IMR-90 (cell line): ENCODE results near the gene TTC21B. TPM values are rescaled to one million over a fixed set of nuclear protein-coding genes. Genes with fewer than 3 reads are reported as not detected.

ENCODE experiments used
- ATAC-seq: fragments of 200-7000 bp; cut with Tn5 transposase; 2 replicates; pipeline ENCODE4 v1.9.1; 2020; ENCODE audit warnings: low read depth, mild to moderate bottlenecking, moderate library complexity
- BruUV-seq: library from RNA; stranded (reverse); fragments of 400-500 nt; replicated peaks from 2 replicates; lab custom pipeline; 2021; lab: Mats Ljungman, UMichigan
- CTCF ChIA-PET: fragments of 300-600 bp; formaldehyde crosslinking; extraction: SDS; loops from one replicate; lab custom pipeline; 2021; ENCODE audit warnings: antibody characterized with exemption; lab: Yijun Ruan, JAX
- POLR2A ChIA-PET: fragments of 300-600 bp; sonication (Branson Sonifier 250); formaldehyde crosslinking; loops from one replicate; lab custom pipeline; 2022; ENCODE audit warnings: antibody characterized with exemption; ENCODE audit not compliant: unreplicated experiment; lab: Charles Lee
- DNase-seq: peaks from one replicate; pipeline ENCODE4 v3.0.0; 2013
- H2AFZ ChIP-seq: replicated peaks from 2 replicates; pipeline ENCODE3; 2013; ENCODE audit warnings: low read length, mild to moderate bottlenecking; ENCODE audit not compliant: poor library complexity
- H2AK5ac ChIP-seq: 2 replicates; pipeline ENCODE4 v1.6.1; 2013; ENCODE audit warnings: low read depth, low read length, inconsistent platforms
- H2AK9ac ChIP-seq: replicated peaks from 2 replicates; pipeline ENCODE3; 2013; ENCODE audit warnings: mild to moderate bottlenecking, low read depth, low read length, moderate library complexity; ENCODE audit not compliant: poor library complexity
- H2BK120ac ChIP-seq: 2 replicates; pipeline ENCODE4 v1.6.1; 2013; ENCODE audit warnings: low read depth, low read length, inconsistent platforms
- H2BK15ac ChIP-seq: 3 replicates; pipeline ENCODE4 v1.6.1; 2013; ENCODE audit warnings: low read depth, low read length, inconsistent platforms
- H2BK20ac ChIP-seq: 2 replicates; pipeline ENCODE4 v1.6.1; 2013; ENCODE audit warnings: low read depth, mild to moderate bottlenecking, inconsistent platforms, low read length, moderate library complexity
- H2BK5ac ChIP-seq: 2 replicates; pipeline ENCODE4 v1.6.1; 2013; ENCODE audit warnings: mild to moderate bottlenecking, low read depth, low read length, inconsistent platforms; ENCODE audit not compliant: poor library complexity, severe bottlenecking
- H3K14ac ChIP-seq: replicated peaks from 2 replicates; pipeline ENCODE4 v1.6.1; 2013; ENCODE audit warnings: low read depth, low read length, inconsistent platforms
- H3K18ac ChIP-seq: 2 replicates; pipeline ENCODE4 v1.6.1; 2013; ENCODE audit warnings: low read depth, low read length, control low read depth
- H3K23ac ChIP-seq: 2 replicates; pipeline ENCODE4 v1.6.1; 2013; ENCODE audit warnings: low read depth, low read length, inconsistent platforms
- H3K27ac ChIP-seq: 2 replicates; pipeline ENCODE4 v1.5.1; 2013; ENCODE audit warnings: mild to moderate bottlenecking, control low read depth, low read length; ENCODE audit not compliant: insufficient read depth
- H3K27me3 ChIP-seq: 2 replicates; pipeline ENCODE4 v1.6.1; 2013; ENCODE audit warnings: low read length; ENCODE audit not compliant: control insufficient read depth, insufficient read depth
- H3K36me3 ChIP-seq: 2 replicates; pipeline ENCODE4 v1.6.1; 2013; ENCODE audit warnings: low read length, mixed read lengths; ENCODE audit not compliant: control insufficient read depth, insufficient read depth
- H3K4ac ChIP-seq: 2 replicates; pipeline ENCODE4 v1.6.1; 2013; ENCODE audit warnings: low read depth, low read length, inconsistent platforms
- H3K4me1 ChIP-seq: 2 replicates; pipeline ENCODE4 v1.6.1; 2013; ENCODE audit warnings: low read length, mixed read lengths; ENCODE audit not compliant: control insufficient read depth, insufficient read depth
- H3K4me2 ChIP-seq: 2 replicates; pipeline ENCODE4 v1.6.1; 2013; ENCODE audit warnings: low read depth, mild to moderate bottlenecking, control low read depth, low read length, moderate library complexity
- H3K4me3 ChIP-seq: 2 replicates; pipeline ENCODE4 v1.5.1; 2013; ENCODE audit warnings: low read depth, mild to moderate bottlenecking, control low read depth, low read length, moderate library complexity; ENCODE audit not compliant: insufficient read depth
- H3K56ac ChIP-seq: 2 replicates; pipeline ENCODE4 v1.6.1; 2013; ENCODE audit warnings: low read length, inconsistent platforms; ENCODE audit not compliant: insufficient read depth; ENCODE audit errors: extremely low read depth
- H3K79me1 ChIP-seq, 2 experiments: 2 replicates each; pipeline ENCODE4 v1.6.1; 2013; ENCODE audit warnings: low read length in 2 of 2, inconsistent platforms in 1 of 2, low read depth in 1 of 2
- H3K9ac ChIP-seq: 2 replicates; pipeline ENCODE4 v1.6.1; 2013; ENCODE audit warnings: low read depth, low read length, control low read depth
- H3K9me1 ChIP-seq: 2 replicates; pipeline ENCODE4 v1.6.1; 2013; ENCODE audit warnings: low read length, inconsistent platforms; ENCODE audit not compliant: insufficient read depth
- H3K9me3 ChIP-seq: 2 replicates; pipeline ENCODE4 v1.6.1; 2013; ENCODE audit warnings: low read length; ENCODE audit not compliant: control insufficient read depth, insufficient read depth
- H4K20me1 ChIP-seq: 2 replicates; pipeline ENCODE4 v1.6.1; 2013; ENCODE audit warnings: low read length, inconsistent platforms; ENCODE audit not compliant: insufficient read depth
- H4K5ac ChIP-seq: 2 replicates; pipeline ENCODE4 v1.6.1; 2013; ENCODE audit warnings: mild to moderate bottlenecking, low read depth, low read length, control low read depth
- H4K8ac ChIP-seq, 2 experiments: 2 replicates each; pipeline ENCODE4 v1.6.1; 2013; ENCODE audit warnings: low read depth in 2 of 2, low read length in 2 of 2, control low read depth in 1 of 2, inconsistent platforms in 1 of 2
- H4K91ac ChIP-seq: 2 replicates; pipeline ENCODE4 v1.6.1; 2013; ENCODE audit warnings: low read depth, low read length, inconsistent platforms; ENCODE audit not compliant: insufficient read depth
- BHLHE40 ChIP-seq: fragments of 150-350 bp; IDR thresholded peaks from 2 replicates; pipeline ENCODE4 v1.6.1; 2016; ENCODE audit warnings: mild to moderate bottlenecking, low read depth, low read length
- CEBPB ChIP-seq: IDR thresholded peaks from 2 replicates; pipeline ENCODE4 v1.6.1; 2012; ENCODE audit warnings: low read depth, low read length, improper control_type of control experiment
- CHD1 ChIP-seq: IDR thresholded peaks from 2 replicates; pipeline ENCODE4 v1.6.1; 2012; ENCODE audit warnings: low read depth, low read length, improper control_type of control experiment
- CTCF ChIP-seq: conservative IDR thresholded peaks from 2 replicates; pipeline ENCODE4 v1.5.1; 2012; ENCODE audit warnings: mild to moderate bottlenecking, low read depth, low read length, improper control_type of control experiment
- ELK1 ChIP-seq: fragments of 150-350 bp; IDR thresholded peaks from 2 replicates; pipeline ENCODE4 v1.6.1; 2016; ENCODE audit warnings: low read depth, mild to moderate bottlenecking, low read length, moderate library complexity, borderline replicate concordance
- FOS ChIP-seq: fragments of 150-350 bp; IDR thresholded peaks from 2 replicates; pipeline ENCODE4 v1.6.1; 2016; ENCODE audit warnings: low read depth, low read length
- MAFK ChIP-seq: IDR thresholded peaks from 2 replicates; pipeline ENCODE4 v1.6.1; 2012; ENCODE audit warnings: low read depth, low read length, improper control_type of control experiment
- MAZ ChIP-seq: IDR thresholded peaks from 2 replicates; pipeline ENCODE4 v1.6.1; 2012; ENCODE audit warnings: low read depth, mild to moderate bottlenecking, low read length, improper control_type of control experiment, moderate library complexity, borderline replicate concordance
- MXI1 ChIP-seq: IDR thresholded peaks from 2 replicates; pipeline ENCODE4 v1.6.1; 2012; ENCODE audit warnings: low read depth, mild to moderate bottlenecking, low read length, moderate library complexity, borderline replicate concordance
- NFE2L2 ChIP-seq: fragments of 150-350 bp; IDR thresholded peaks from 2 replicates; pipeline ENCODE4 v1.6.1; 2016; ENCODE audit warnings: low read depth, mild to moderate bottlenecking, low read length
- POLR2A ChIP-seq: IDR thresholded peaks from 2 replicates; pipeline ENCODE4 v1.6.1; 2012; ENCODE audit warnings: mild to moderate bottlenecking, low read depth, low read length
- RAD21 ChIP-seq: IDR thresholded peaks from 2 replicates; pipeline ENCODE4 v1.6.1; 2012; ENCODE audit warnings: low read length, improper control_type of control experiment
- RCOR1 ChIP-seq: IDR thresholded peaks from 2 replicates; pipeline ENCODE4 v1.6.1; 2012; ENCODE audit warnings: mild to moderate bottlenecking, low read length, improper control_type of control experiment; ENCODE audit not compliant: insufficient replicate concordance
- RFX5 ChIP-seq: IDR thresholded peaks from 2 replicates; pipeline ENCODE4 v1.8.0; 2012; ENCODE audit warnings: low read depth, mild to moderate bottlenecking, low read length, moderate library complexity
- SMC3 ChIP-seq: fragments of 150-350 bp; IDR thresholded peaks from 2 replicates; pipeline ENCODE4 v1.6.1; 2016; ENCODE audit warnings: low read depth, mild to moderate bottlenecking, antibody characterized with exemption, low read length, moderate library complexity
- USF2 ChIP-seq: fragments of 150-350 bp; IDR thresholded peaks from 2 replicates; pipeline ENCODE4 v1.6.1; 2017; ENCODE audit warnings: mild to moderate bottlenecking, antibody characterized with exemption, low read length, low read depth
- WGBS, 2 experiments: methylation state at CpG; one replicate each; pipeline versions ENCODE4 v1.1.5 to v1.1.7; 2013; ENCODE audit warnings: missing lambda C conversion rate in 2 of 2; ENCODE audit not compliant: insufficient read length in 1 of 2; ENCODE audit errors: extremely low coverage in 2 of 2; 5-methylcytosine and 5-hydroxymethylcytosine counted together
- dilution Hi-C: fragments of 300-500 bp; cut with HindIII; formaldehyde crosslinking; loops from one replicate; pipeline ENCODE4 v1.14.3; 2018; ENCODE audit warnings: low sequenced_read_pairs; ENCODE audit not compliant: unreplicated experiment
- in situ Hi-C: fragments of 300-500 bp; cut with MboI; formaldehyde crosslinking; loops from 3 replicates; pipeline ENCODE4 v1.14.3; 2019; ENCODE audit warnings: low sequenced_read_pairs, inconsistent platforms, mixed read lengths
- intact Hi-C: fragments of 100-400 bp; cut with micrococcal nuclease; formaldehyde crosslinking; loops from 2 replicates; pipeline ENCODE4 v1.10.0; 2022
- polyA plus RNA-seq, 3 experiments: library from polyadenylated mRNA; depleted of rRNA; stranded (reverse); fragments of >200 nt; gene quantifications; 2 replicates each; pipeline ENCODE4 v1.2.3, GENCODE V29; 2012; ENCODE audit warnings: low replicate concordance in 1 of 3
- total RNA-seq: library from RNA; depleted of rRNA; stranded (reverse); fragments of >200 nt; gene quantifications from 2 replicates; pipeline ENCODE4 v1.2.3, GENCODE V29; 2012

Gene TTC21B
- total and polyA plus RNA-seq, 2 of the 4 experiments (the other 2 are of a cell fraction): 8.0 to 17.2 TPM

- no peak overlapping the region for H3K56ac ChIP-seq
- peak; percentile 70 for ATAC-seq
- no peak overlapping the region for H3K23ac ChIP-seq
- no peak overlapping the region for H3K4ac ChIP-seq
- H2BK120ac ChIP-seq: no peak overlapping the region
- H3K79me1 ChIP-seq: no peaks in the 10 kb centered on the region
- H3K9me3 ChIP-seq: no peaks in the 10 kb centered on the region
- peaks cover 2% of the 10 kb centered on the region for H3K4me1 ChIP-seq
- no peak overlapping the region for H2AK9ac ChIP-seq
- WGBS, 2 experiments: 0% methylated on average over 1 of the region's 4 CpGs; no CpG with 5 or more reads in 1 of the 2 experiments
- H4K91ac ChIP-seq: no peak overlapping the region
- no peak overlapping the region for H2AFZ ChIP-seq
- no peak overlapping the region for H2BK5ac ChIP-seq
- no peaks in the 10 kb centered on the region for H3K9me1 ChIP-seq
- no peak overlapping the region for H3K18ac ChIP-seq
- H3K9ac ChIP-seq: no peak overlapping the region
- H4K20me1 ChIP-seq: no peaks in the 10 kb centered on the region
- CTCF ChIA-PET: no interaction called here
- no peak overlapping the region for H3K27ac ChIP-seq
- H3K4me3 ChIP-seq: no peak overlapping the region
- no peak overlapping the region for H3K14ac ChIP-seq
- peak; percentile 78 for DNase-seq
- in situ Hi-C loops (no loop called here), dilution Hi-C loops (no loop called here), intact Hi-C loops (no loop called here)
- no peak overlapping the region for H4K8ac ChIP-seq
- no peak overlapping the region for H4K5ac ChIP-seq
- no peak for TF ChIP-seq CEBPB
- TF ChIP-seq BHLHE40: no peak
- TF ChIP-seq FOS: no peak
- no peak for TF ChIP-seq NFE2L2
- TF ChIP-seq MAZ: no peak
- no peak for TF ChIP-seq SMC3
- no peak for TF ChIP-seq USF2
- TF ChIP-seq MAFK: no peak
- no peak for TF ChIP-seq CHD1
- TF ChIP-seq POLR2A: no peak
- TF ChIP-seq ELK1: no peak
- no peak for TF ChIP-seq RAD21
- TF ChIP-seq CTCF: no peak
- TF ChIP-seq RFX5: no peak
- TF ChIP-seq RCOR1: no peak
- TF ChIP-seq MXI1: no peak
- H3K36me3 ChIP-seq: no peaks in the 10 kb centered on the region
- no peak overlapping the region for H3K4me2 ChIP-seq
- H3K27me3 ChIP-seq: no peaks in the 10 kb centered on the region
- no peak overlapping the region for H2AK5ac ChIP-seq
- peak overlapping the region; percentile 27; the same call in 1 of the 2 replicates for H2BK20ac ChIP-seq
- BruUV-seq: no TSS peak
- POLR2A ChIA-PET: no interaction called here
- H2BK15ac ChIP-seq: no peak overlapping the region
Observed at GRCh38 chr2:165833156-165833555, 120.4 kb downstream of the TTC21B start.
